Stimulated activated CD8-positive, alpha-beta memory T cell treated with anti-CD3 and anti-CD28 coated beads, Interleukin-7, amount 100 ng/mL, for 4 hours (primary cell): ENCODE data around the gene GALK2.

Experiments
- DNase-seq, 2 donors: peaks; one replicate each; pipeline ENCODE4 v3.0.0-alpha.2; 2020; ENCODE audit warnings: low read depth in 2 of 2

Gene GALK2

DNA sequence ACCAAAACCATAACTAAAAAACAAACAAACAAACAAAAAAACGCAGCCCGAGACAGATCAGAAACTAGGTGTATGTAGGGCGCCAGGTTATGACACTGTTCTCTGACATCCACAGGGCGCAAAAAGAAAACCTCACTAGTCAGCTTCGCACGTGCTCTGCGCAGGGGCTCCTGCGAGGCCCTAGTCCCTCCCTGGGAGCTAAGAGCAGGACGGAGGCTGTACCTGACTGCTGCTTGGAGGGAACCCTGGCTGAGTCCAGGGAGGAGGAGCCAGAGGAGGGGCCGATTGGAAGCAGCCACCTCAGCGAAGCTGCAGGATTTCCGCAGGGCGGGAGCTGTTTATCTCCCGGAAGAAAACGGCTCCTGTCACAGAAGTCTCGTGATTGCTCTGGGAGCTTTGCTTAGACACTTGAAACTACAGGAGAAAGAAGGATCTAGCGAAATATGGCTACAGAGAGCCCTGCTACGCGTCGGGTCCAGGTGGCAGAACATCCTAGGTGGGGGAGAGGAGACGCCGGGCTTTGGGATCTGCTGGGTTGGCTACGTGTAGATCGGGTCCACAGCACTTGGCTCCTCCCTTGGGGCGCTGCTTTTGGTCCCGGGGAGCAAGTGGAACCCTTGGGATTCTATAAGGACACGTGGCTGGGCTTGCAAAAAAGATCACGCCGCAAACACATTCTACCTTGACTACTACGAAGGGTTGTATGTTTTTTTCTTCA, at the start of gene GALK2:
Gene GALK2 (plus strand): TSS at position 368 of the 718 bp plus-strand sequence. CDS start 76 bp downstream, at position 444.
- DNase-seq, result peak; percentile 51 to 59

DNA sequence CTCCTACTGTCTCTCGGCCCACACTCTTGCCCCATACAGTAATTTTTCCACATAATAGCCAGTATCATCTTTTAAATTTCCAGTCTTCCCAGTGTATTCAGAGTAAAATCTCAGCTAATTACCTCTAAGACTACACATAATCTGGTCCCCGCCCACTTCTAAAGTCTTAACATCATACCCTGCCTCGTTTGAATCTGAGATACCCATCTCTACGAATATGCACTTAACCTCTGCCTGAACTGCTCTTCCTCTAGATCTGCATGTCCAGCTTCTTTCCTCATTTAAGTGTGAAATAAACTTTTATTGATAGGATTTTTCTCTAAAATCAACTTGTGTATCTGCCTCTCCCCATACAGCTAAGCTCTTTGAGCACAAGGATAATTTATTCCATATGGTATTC, 49.2 kb upstream of the GALK2 start:
- DNase-seq, result no peak

DNA sequence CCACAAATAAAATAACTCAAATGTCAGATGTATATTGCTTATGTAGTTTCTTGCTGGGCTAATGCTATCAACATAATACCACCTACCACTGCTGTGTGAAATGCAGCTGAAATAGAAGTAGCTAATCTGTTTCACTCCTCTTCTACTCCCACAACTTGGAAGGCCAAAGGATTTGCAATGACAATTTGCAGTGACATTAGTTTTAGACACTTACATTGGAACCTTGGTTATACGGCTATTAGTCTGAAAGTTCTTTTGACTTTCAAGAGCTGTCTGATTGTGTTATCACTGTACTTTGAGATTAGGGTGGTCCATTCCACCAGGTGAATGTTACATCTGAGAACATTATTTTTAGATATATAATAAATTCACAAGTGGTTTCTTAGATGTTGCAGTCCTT, 48.1 kb upstream of the GALK2 start:
- no peak for DNase-seq

DNA sequence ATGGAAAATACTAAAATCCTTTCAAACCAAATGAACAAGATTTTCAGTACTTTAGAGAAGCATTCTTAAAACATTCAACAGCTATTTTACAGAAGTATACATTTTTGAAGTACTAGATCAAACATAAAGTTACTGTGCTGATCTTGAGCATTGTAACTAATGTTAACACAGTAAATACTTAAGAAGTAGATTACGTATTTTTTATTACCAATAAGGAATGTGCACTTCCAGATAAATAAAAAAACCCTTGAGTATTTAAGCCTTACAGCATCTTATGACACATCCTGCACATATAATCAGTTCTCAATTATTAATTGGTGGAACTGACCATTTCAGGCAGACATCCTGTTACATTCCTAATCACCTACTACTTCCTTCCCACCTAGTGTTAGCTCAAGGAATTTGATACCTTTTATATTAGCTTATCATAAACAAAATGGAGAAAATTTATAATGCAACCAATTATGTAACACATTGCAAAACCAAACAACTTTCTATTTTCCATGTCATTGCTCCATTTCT, 47.4 kb upstream of the GALK2 start:
- no peak for DNase-seq

DNA sequence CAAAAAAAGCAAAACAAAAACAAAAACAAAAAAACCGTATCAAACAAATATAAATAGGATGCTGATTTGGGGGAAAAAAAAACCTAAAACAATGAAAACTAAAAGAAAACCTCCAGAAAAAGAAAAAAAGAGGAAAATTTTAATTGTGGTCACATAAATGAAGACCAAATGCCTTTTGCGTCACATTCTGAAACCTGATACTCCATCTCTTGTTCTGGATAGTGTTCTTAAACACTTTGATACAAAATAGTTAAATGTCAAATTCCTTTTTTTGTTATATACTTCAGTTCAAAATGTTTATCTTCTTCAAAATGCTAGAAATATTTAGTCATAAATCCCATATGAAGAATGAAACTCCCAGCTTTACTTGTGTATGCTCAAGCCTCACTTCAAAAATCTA, 45.7 kb upstream of the GALK2 start:
- DNase-seq, result no peak

DNA sequence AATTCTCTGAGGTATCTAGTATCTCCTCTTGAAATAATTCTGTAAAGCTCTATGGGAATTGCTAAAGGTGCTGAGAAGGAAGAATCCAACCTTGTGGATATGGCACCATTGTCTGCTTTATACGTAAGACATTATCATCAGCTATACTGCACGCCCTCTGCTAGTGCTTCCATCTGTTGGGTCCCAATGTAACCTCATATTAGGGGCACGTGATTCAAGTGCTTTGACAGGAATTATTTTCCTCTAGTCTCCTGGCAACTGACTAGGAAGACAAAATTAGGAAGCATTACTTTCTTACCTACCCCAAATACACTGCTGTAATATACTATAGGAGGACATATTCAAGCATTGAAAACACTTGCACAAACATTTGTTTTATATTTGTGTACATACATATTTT, 38.6 kb upstream of the GALK2 start:
- DNase-seq, result no peak

DNA sequence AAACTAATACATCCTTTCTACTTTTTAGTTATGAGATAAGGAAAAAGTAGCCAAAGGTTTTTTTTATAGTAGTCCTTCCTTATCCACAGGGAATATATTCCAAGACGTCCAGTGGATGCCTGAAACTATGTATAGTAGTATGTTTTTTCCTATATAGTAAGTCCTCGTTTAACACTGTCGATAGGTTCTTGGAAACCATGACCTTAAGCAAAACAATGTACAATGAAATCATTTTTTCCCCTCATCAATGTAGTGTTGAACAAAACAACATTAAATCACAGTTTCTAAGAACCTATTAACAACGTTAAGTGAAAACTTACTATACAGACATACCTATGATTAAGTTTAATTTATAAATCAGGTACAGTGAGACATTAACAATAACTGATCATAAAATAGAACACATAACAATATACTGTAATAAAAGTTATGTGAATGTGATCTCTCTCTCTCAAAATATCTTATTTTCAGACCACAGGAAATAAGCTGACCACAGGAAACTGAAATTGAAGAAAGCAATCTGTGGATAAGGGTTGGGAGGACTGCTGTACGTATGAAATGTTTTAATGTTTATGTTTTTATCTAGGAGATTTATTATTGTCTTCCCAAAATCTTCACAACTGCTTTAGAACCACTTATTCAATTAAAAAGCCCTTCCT, 35.2 kb upstream of the GALK2 start:
- no peak for DNase-seq

DNA sequence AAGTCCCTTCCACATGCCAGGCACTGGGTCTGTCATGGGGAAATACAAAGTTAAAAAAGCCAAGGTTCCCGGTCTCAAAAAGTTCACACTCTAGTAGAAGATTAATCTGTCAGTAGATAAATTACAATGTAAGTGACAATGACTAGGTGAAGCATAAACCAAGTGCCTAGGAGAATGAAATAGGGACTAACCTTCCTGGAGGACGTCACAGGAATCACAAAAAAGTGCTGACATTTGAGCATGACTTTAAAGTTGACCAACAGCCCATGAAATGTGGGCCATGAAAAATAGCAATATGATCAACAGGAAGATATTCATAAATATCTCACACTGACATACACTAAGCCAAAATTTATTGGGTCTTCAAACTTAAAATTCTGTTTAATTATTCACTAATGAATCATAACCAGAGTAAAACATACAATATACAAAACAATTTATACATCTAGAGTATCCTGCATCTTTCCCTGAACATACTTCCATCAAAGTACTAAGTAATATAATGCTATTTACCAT, 34.6 kb upstream of the GALK2 start:
- no peak for DNase-seq

DNA sequence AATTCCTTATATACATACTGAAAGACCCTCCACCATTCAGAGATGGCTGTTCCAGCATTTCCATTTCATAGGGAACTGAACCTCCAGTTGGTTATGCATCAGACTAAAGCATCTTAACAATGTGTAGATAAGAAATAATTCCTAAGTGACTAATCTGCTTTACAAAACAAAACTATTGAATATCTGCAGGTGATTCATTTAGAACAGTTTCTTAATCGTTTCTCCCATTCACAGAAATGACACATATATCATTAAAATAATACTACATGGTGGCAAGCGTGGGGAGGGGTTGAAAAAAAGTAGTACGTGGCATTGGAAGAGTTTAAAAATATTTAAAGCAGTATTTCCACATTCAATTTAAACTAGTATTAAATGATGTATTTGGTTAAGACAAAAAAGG, 34.1 kb upstream of the GALK2 start:
- DNase-seq, result no peak

DNA sequence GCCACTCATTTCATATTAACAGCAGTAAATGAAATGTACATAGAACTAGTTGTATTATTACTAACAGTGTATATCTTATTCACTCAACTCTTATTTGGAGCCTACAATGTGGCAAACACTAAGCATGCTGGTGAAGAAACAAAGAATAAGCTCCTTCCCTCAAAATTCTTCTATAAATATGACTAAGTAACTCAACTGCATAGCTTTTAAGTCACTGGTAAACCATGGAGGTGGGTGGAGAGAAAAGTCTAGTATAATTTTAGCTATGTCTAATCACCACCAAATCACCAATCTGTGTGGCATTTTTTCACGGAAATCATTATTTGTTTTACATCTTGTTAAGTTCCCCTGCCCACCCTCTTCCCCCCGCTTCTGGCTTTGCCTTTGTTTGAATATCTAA, 32.2 kb upstream of the GALK2 start:
- DNase-seq, result no peak

DNA sequence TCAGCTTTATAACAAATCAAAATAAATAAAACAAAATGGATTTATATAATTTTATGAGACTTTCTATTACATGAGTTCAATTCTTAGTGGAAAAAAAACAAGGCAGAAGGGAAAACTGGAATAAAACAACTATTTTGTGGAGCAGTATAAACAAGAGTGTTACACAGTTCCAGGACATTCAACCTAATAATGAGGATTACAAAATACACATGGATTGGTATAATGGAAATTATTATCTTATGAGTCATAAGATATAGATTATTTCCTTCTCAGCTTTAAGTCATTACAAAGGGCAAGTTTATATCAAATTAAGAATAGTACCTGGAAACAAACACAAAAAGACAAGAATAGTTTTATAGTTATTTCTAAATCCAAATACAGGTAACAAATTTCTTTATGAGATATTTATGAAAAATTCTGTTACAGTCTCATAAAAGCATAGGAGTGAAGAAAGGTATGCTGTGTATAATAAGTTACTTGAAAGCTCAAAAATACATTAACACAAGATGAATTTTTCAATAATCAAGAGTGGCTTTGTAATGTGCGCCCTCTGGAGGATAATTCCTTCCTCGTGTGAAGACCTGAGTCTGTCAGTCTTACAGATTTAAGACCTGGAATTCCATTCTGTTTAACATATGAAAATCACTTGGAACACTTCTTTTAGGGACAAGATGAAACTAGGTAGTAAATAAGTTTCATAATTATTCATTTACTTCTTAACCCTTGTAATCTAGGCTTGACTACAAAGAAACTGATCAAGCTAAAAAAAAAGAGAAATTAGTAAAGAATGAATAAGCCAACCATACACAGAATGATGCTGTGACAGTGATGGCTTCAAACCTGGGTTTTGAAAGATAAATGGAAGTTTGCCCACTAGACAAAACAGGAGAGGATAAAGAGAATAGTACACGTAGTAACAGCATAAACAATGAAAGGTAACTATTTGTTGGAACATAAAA, 24.1 kb upstream of the GALK2 start:
- DNase-seq, result no peak

DNA sequence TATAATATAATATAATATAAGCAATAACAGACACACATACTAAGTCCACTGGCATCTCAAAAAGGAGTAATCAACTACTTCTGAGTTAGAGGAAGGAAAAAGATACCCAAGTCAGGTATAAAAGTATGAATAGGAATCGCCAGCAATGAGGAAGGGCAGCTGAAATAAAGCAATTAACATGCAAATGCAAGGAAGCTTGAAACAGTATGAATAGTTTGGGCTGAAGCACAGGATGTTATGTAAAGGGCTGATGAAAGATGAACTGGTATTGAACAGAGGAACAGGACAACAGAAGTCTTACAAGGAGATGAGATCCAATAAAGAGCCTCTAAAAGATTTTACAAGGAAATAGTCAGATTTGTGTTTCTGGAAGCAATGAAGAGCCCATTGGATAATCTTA, 21.7 kb upstream of the GALK2 start:
- DNase-seq, result no peak

DNA sequence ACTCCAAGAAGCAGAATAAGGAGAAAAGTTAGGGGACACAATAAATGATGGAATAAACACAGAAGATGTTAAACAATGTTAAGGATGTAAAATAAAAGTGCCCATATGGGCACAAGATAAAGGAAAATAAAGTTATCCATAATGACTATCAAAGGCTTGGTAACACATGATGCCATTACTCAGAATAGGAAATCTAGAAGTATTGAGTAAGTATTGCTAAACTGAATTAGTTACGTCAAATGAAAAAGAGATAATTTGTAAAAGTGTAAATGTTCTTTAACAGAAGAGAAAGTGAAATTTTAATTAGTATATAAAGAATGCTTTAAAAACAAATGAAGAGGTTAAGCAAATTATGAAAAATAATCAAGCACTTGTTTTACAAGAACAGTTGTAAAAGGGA, 21.3 kb upstream of the GALK2 start:
- no peak for DNase-seq

DNA sequence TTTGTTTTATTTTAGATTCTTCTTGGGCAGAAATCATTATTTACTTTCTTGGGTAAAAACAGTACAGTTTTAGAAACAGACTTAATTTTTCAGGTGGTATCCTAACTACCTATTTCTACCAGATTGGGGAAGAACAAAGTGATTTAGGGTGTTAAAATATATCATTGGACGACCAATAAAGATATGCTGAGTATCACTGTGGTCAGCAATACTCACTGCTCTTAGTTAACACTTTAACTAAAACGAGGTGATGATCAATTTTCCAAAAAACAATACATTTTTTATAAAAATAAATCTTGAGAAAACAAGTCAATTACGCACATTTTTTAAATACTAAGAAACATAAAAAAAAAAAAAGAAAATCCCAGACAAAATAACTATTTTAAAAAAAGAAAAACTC, 18.2 kb upstream of the GALK2 start:
- no peak for DNase-seq

DNA sequence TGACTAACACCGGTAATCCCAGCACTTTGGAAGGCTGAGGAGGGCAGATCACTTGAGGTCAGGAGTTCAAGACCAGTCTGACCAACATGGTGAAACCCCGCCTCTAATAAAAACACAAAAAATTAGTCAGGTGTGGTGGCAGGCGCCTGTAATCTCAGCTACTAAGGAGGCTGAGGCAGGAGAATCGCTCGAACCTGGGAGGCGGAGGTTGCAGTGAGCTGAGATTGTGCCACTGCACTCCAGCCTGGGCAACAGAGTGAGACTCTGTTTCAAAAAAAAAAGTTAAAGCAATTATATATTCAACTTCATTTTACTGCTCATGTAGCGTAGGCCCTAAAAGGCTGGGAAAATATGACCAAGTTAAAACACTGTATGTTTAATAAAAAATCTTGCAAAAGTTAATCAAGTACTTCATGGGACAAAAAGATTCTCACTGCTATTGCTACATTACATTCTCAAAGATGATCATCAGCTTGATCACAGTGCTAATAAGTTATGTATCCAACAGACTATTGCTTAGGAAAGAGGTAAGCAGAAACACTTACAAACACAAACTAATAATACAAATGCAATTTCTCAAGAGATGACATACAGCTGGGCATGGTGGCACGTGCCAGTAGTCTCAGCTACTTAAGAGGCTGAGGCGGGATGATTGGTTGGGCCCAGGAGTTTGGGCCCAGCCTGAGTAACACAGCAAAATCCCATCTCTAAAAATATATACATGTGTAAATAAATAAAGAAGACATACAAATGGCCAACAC, 17.3 kb upstream of the GALK2 start:
- DNase-seq, result no peak

DNA sequence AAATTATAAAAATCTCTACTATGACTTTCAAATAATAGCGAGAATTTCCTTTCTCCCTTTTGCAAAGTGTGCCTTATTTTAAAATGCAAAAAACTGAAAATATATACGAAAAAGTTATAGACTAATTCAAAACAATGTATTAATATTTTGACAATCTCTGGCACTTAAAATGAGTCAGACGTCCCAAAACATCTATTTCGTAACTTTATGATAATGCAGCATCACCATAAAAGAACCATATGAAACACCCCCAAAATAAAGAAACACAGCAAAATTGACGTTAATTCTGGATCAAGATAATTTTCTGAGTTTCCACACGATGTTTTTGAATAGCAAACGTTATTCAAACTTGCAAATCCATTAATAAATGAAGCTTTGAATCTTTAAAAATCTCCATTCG, 15.7 kb upstream of the GALK2 start:
- DNase-seq, result no peak

DNA sequence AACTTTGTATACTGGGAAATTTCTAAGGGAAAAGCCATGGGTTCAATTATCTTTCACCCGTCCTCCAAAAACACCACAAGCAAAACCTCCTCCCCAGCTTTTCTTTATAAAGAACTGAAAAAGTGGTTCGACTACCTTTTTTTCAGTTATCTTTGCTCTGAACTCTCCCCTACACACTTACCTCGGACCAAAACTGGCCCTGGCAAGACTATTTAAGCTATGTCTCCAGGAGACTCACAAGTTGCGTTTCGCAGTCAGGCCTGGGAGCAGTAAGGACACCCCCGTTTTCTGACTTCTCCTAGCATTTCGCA, 15.3 kb upstream of the GALK2 start:
- no peak for DNase-seq

DNA sequence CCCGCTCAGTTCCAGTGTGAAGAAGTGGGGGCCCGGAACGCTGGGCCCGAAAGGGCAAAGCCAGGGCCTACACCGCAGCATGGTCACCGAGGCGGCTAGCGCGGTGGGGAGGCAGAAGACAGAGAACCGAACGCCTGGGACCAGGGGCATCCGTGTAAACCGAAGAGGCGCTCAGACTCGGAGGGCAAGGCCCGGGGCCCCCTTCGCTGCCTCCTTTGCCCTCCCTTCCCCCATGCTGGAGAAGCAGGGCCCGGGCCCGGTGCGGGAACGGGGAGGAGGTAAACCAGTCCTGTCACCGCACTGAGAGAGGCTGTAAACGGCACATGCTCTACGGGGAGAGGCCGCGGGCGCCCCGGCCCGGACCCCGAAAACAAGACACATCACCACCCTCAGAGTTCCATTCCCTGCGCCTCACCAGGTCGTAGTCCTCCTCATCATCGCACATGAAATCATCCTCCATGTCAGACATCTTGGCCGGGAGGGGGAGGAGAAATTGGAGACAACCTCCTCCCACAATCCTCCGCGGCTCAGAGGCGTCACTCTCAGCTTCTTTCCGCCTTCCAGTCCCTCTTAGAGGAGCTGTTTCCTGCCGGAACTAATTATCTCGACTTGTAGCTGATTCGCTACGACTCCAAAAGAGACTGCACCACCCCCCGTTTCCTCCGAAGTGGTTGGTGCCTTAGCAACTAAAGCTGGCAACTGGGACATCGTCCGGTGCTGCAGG, 14.8 kb upstream of the GALK2 start, which contains the start of gene COPS2:
Gene COPS2 (minus strand): TSS at position 490 of the 724 bp plus-strand sequence. CDS start 21 bp downstream, at position 469.
- DNase-seq, result peak; percentile 87 to 94

DNA sequence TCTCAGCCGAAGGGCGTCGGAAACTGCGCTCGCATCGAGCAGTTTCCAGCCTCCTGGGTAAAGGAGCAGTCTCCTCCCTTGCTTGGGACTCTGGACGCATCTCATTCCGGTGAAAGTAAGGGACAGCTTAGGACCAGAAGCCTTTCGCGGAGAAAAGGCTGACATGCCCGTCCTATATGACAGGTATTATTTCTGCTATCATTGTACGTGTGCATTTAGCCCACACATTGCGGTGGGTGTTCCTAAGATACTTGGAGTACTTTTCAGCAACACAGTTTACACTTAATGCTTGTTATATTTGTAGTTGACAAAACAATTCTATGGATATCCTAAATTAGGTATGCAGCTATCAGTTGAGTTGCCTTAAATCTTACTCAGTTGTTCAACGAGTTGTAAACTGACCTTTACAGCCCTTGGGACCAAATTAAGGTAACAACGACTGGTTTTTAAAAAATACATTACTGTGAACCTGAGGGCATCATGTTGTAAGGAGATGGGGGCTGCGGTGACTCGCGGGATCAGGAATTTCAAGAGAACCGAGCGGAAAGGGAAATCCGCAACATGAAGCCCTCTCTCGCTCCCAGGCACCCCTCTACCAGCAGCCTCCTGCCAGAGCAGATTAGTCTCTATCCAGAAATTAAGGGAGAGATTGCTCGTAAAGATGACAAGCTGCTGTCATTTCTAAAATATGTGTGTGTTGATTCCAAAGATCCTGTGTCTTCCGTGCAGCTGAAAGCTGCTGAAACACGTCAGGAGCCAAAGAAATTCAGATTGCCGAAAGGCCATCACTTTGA, 14.0 kb upstream of the GALK2 start:
- peak in 1 of 2 donors; percentile 0 for DNase-seq

DNA sequence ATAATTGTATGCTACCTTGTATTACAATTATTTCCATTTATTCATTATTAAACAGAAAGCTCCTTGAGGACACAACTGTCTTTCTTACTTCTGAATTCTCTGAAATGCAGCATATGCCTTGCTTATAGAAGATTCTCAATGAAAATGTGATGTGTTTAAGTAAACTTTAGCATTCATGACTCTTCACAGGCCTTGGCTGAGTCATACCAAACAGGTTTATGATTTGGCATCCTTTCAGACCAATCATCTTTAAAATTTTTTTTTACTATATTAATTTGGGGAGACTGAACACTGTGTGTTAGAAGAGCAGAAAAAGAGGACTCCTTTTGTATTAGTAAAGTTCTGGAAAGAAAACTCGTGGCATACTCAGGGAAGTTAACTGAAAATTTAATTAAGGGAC, 6.4 kb upstream of the GALK2 start:
- no peak for DNase-seq
